SU-DHL-6 (cell line): ENCODE measurements around the gene SLC35G6.

Experiments used
- H2AFZ ChIP-seq: fragments of 200-600 bp; sonication (generic); 2 replicates; pipeline ENCODE4 v1.6.1; 2014; ENCODE audit warnings: low read depth, mild to moderate bottlenecking, moderate library complexity, mixed read lengths, antibody characterized with exemption, low read length; ENCODE audit not compliant: severe bottlenecking
- H3F3A ChIP-seq: fragments of 200-600 bp; shearing (Covaris generic); 2 replicates; pipeline ENCODE4 v1.6.0; 2016; ENCODE audit warnings: antibody characterized with exemption, mild to moderate bottlenecking; ENCODE audit not compliant: insufficient read depth
- H3K27ac ChIP-seq: fragments of 200-600 bp; sonication (generic); 2 replicates; pipeline ENCODE4 v1.5.1; 2016; ENCODE audit warnings: low read depth, mild to moderate bottlenecking, low read length, moderate library complexity, mixed read lengths
- H3K27me3 ChIP-seq: fragments of 200-600 bp; sonication (generic), shearing (Covaris generic); 2 replicates; pipeline ENCODE4 v1.6.0; 2014; ENCODE audit warnings: mild to moderate bottlenecking, low read length
- H3K36me3 ChIP-seq: fragments of 200-600 bp; sonication (generic); 2 replicates; pipeline ENCODE4 v1.6.1; 2014; ENCODE audit warnings: mild to moderate bottlenecking, low read length, mixed read lengths
- H3K4me2 ChIP-seq: fragments of 300-600, 200-600 bp; shearing (Covaris generic), sonication (generic); 2 replicates; pipeline ENCODE4 v1.6.0; 2014; ENCODE audit warnings: low read length, low read depth, mild to moderate bottlenecking; ENCODE audit not compliant: poor library complexity, severe bottlenecking
- H3K4me3 ChIP-seq: fragments of 200-600 bp; sonication (generic); 2 replicates; pipeline ENCODE4 v1.5.1; 2014; ENCODE audit warnings: antibody characterized with exemption, low read length, mild to moderate bottlenecking, mixed read lengths; ENCODE audit not compliant: insufficient read depth, poor library complexity, severe bottlenecking
- H3K79me2 ChIP-seq: fragments of 200-600 bp; sonication (generic); 2 replicates; pipeline ENCODE4 v1.6.1; 2014; ENCODE audit warnings: mild to moderate bottlenecking, low read length, moderate library complexity; ENCODE audit not compliant: insufficient read depth
- H3K9ac ChIP-seq: fragments of 200-600 bp; sonication (generic); 2 replicates; pipeline ENCODE4 v1.7.0; 2014; ENCODE audit warnings: mild to moderate bottlenecking, low read length
- H3K9me2 ChIP-seq: fragments of 200-600 bp; sonication (generic); replicated peaks from 2 replicates; pipeline ENCODE4 v1.6.1; 2014; ENCODE audit warnings: low read length; ENCODE audit not compliant: insufficient read depth
- H3K9me3 ChIP-seq: fragments of 200-600 bp; sonication (generic); 2 replicates; pipeline ENCODE4 v1.6.1; 2014; ENCODE audit warnings: low read length, mixed read lengths; ENCODE audit not compliant: insufficient read depth
- H4K20me1 ChIP-seq: fragments of 200-600 bp; sonication (generic); 2 replicates; pipeline ENCODE4 v1.6.1; 2014; ENCODE audit warnings: low read depth, mild to moderate bottlenecking, antibody characterized with exemption, low read length, moderate library complexity, mixed read lengths
- EZH2phosphoT487 ChIP-seq: fragments of 200-600 bp; sonication (generic), shearing (Covaris generic); conservative IDR thresholded peaks from 2 replicates; pipeline ENCODE4 v1.6.1; 2018; ENCODE audit warnings: mild to moderate bottlenecking, antibody characterized with exemption, low read length, moderate library complexity, mixed read lengths
- TF ChIP-seq, protein P1 (sequence below): fragments of 200-600 bp; sonication (generic); IDR thresholded peaks from one replicate; pipeline ENCODE4 v1.5.1; 2017; ENCODE audit warnings: antibody characterized with exemption, mild to moderate bottlenecking, low read length, moderate library complexity; ENCODE audit not compliant: insufficient read depth, poor library complexity, severe bottlenecking

Gene SLC35G6

GRCh38 chr17:7509937-7510336 is 28.7 kb downstream of the SLC35G6 start:
- no peaks in the 10 kb centered on the region for H4K20me1 ChIP-seq
- H3K27ac ChIP-seq = no peak overlapping the region
- H3K9me3 ChIP-seq = no peaks in the 10 kb centered on the region
- H3F3A ChIP-seq = peaks cover 10% of the 10 kb centered on the region; the same call in 1 of the 2 replicates
- H3K9me2 ChIP-seq = no peaks in the 10 kb centered on the region
- H3K79me2 ChIP-seq = no peaks in the 10 kb centered on the region
- H3K36me3 ChIP-seq = peaks cover 8% of the 10 kb centered on the region; the same call in 1 of the 2 replicates
- no peaks in the 10 kb centered on the region for H3K27me3 ChIP-seq
- H3K9ac ChIP-seq = no peak overlapping the region
- no peak overlapping the region for H3K4me3 ChIP-seq
- no peak overlapping the region for H2AFZ ChIP-seq
- no peak overlapping the region for H3K4me2 ChIP-seq
- TF ChIP-seq EZH2phosphoT487 = no peak
- TF ChIP-seq, protein P1, sequence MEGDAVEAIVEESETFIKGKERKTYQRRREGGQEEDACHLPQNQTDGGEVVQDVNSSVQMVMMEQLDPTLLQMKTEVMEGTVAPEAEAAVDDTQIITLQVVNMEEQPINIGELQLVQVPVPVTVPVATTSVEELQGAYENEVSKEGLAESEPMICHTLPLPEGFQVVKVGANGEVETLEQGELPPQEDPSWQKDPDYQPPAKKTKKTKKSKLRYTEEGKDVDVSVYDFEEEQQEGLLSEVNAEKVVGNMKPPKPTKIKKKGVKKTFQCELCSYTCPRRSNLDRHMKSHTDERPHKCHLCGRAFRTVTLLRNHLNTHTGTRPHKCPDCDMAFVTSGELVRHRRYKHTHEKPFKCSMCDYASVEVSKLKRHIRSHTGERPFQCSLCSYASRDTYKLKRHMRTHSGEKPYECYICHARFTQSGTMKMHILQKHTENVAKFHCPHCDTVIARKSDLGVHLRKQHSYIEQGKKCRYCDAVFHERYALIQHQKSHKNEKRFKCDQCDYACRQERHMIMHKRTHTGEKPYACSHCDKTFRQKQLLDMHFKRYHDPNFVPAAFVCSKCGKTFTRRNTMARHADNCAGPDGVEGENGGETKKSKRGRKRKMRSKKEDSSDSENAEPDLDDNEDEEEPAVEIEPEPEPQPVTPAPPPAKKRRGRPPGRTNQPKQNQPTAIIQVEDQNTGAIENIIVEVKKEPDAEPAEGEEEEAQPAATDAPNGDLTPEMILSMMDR = no peak

- H3K27me3 ChIP-seq = no peaks in the 10 kb centered on the region
- no peak overlapping the region for H3K4me3 ChIP-seq
- H3K27ac ChIP-seq = no peak overlapping the region
- no peak overlapping the region for H3K9ac ChIP-seq
- peaks cover 13% of the 10 kb centered on the region; the same call in 1 of the 2 replicates for H3F3A ChIP-seq
- no peak overlapping the region for H2AFZ ChIP-seq
- H3K4me2 ChIP-seq = no peak overlapping the region
- peaks cover 2% of the 10 kb centered on the region; the same call in 1 of the 2 replicates for H3K36me3 ChIP-seq
- no peaks in the 10 kb centered on the region for H3K9me3 ChIP-seq
- no peaks in the 10 kb centered on the region for H4K20me1 ChIP-seq
- no peaks in the 10 kb centered on the region for H3K79me2 ChIP-seq
- no peaks in the 10 kb centered on the region for H3K9me2 ChIP-seq
- TF ChIP-seq, protein P1 = no peak
- no peak for TF ChIP-seq EZH2phosphoT487
These were observed 29.9 kb downstream of the SLC35G6 start for GRCh38 chr17:7511108-7511507.

DNA sequence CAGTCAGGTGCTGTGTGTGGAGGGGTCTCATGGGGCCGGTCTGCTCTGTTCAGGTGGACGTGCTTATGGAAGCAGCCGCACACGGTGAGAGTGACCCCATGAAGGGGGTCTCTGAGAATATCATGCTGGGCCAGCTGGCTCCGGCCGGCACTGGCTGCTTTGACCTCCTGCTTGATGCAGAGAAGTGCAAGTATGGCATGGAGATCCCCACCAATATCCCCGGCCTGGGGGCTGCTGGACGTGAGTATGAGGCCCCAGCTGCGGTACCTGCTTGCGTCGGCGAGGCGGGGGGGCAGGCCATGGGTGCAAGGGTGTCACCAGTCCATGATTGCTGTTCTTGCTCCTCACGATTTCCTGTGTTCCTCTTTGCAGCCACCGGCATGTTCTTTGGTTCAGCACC is 30.9 kb downstream of the SLC35G6 start:
- no peak overlapping the region for H2AFZ ChIP-seq
- no peak overlapping the region for H3K4me3 ChIP-seq
- no peak for TF ChIP-seq EZH2phosphoT487
- TF ChIP-seq, protein P1 = no peak
- H3K79me2 ChIP-seq = no peaks in the 10 kb centered on the region
- H3K27ac ChIP-seq = no peak overlapping the region
- H3K9me3 ChIP-seq = no peaks in the 10 kb centered on the region
- peaks cover 13% of the 10 kb centered on the region; the same call in 1 of the 2 replicates for H3F3A ChIP-seq
- no peaks in the 10 kb centered on the region for H4K20me1 ChIP-seq
- H3K36me3 ChIP-seq = peaks cover 2% of the 10 kb centered on the region; the same call in 1 of the 2 replicates
- H3K27me3 ChIP-seq = no peaks in the 10 kb centered on the region
- no peak overlapping the region for H3K4me2 ChIP-seq
- H3K9ac ChIP-seq = no peak overlapping the region
- H3K9me2 ChIP-seq = no peaks in the 10 kb centered on the region
